DOHH2 (cell line): ENCODE results near the gene RGR.

Experiments used
- EZH2phosphoT487 ChIP-seq: fragments of 200-600 bp; sonication (generic); IDR thresholded peaks from 2 replicates; pipeline ENCODE4 v1.6.1; 2017; ENCODE audit warnings: borderline replicate concordance, mild to moderate bottlenecking, antibody characterized with exemption, low read length, moderate library complexity, mixed read lengths
- TF ChIP-seq, protein P1 (sequence below): fragments of 200-600 bp; sonication (generic); IDR thresholded peaks from one replicate; pipeline ENCODE4 v1.5.1; 2014; ENCODE audit warnings: antibody characterized with exemption, mild to moderate bottlenecking, low read depth, low read length; ENCODE audit not compliant: poor library complexity, severe bottlenecking

DNA sequence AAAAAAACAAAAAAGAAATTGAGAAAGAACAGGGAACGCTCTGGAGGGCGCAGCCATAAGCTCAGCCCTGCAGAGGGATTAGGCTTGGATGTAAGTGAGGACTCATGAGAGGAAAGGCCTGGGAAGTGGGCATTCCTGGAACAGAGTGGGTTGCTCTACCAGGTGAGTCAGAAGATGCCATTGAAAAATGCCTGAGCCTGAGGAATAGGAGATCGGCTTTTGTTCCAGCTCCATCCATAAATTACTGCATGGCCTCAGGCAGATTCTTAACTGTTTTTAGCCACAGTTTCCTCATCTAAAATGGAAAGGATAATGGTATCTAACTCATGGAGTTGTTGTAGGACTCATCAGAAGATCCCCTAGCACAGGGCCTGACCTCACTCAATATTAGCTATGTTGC lies 1.1 kb upstream of the RGR start:
- TF ChIP-seq EZH2phosphoT487: no peak
- TF ChIP-seq, protein P1, sequence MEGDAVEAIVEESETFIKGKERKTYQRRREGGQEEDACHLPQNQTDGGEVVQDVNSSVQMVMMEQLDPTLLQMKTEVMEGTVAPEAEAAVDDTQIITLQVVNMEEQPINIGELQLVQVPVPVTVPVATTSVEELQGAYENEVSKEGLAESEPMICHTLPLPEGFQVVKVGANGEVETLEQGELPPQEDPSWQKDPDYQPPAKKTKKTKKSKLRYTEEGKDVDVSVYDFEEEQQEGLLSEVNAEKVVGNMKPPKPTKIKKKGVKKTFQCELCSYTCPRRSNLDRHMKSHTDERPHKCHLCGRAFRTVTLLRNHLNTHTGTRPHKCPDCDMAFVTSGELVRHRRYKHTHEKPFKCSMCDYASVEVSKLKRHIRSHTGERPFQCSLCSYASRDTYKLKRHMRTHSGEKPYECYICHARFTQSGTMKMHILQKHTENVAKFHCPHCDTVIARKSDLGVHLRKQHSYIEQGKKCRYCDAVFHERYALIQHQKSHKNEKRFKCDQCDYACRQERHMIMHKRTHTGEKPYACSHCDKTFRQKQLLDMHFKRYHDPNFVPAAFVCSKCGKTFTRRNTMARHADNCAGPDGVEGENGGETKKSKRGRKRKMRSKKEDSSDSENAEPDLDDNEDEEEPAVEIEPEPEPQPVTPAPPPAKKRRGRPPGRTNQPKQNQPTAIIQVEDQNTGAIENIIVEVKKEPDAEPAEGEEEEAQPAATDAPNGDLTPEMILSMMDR: no peak
